Lung microvascular endothelial cell (primary cell): ENCODE results near the gene CELF3. TPM values are rescaled to one million over a fixed set of nuclear protein-coding genes. Genes with fewer than 3 reads are reported as not detected.
A peak's percentile ranks its signal among the peaks of the same experiment; 100 is the strongest.
"Not testable (repeated sequence)": the region's sequence is repeated elsewhere in the genome, so short reads cannot be mapped to it uniquely, and the experiment has no call there.

Source experiments
- DNase-seq, 2 donors: peaks; one replicate each; pipeline versions ENCODE4 v3.0.0 to v3.0.0-alpha.2; 2010; ENCODE audit warnings: low read depth in 2 of 2
- total RNA-seq: library from RNA; depleted of rRNA; stranded (reverse); fragments of >200 nt; gene quantifications from 2 replicates; pipeline ENCODE4 v1.2.1, GENCODE V29; 2014

Gene CELF3
- total RNA-seq = not detected in 2 replicates

GRCh38 chr1:151716771-151717631, at the start of gene CELF3:
TSS of gene CELF3 (minus strand) at chr1:151716803. CDS start at chr1:151716020, 783 bp downstream.
- peak in 1 of 2 donors; percentile 20 for DNase-seq

GRCh38 chr1:151763990-151764389, 47.4 kb upstream of the CELF3 start:
- DNase-seq = peak in 1 of 2 donors; percentile 10

GRCh38 chr1:151762941-151763921, 46.6 kb upstream of the CELF3 start, which contains the start of gene MRPL9:
TSS of gene MRPL9 (minus strand) at chr1:151763496. CDS start at chr1:151763479, 17 bp downstream.
- peak; percentile 77 to 82 for DNase-seq

DNA sequence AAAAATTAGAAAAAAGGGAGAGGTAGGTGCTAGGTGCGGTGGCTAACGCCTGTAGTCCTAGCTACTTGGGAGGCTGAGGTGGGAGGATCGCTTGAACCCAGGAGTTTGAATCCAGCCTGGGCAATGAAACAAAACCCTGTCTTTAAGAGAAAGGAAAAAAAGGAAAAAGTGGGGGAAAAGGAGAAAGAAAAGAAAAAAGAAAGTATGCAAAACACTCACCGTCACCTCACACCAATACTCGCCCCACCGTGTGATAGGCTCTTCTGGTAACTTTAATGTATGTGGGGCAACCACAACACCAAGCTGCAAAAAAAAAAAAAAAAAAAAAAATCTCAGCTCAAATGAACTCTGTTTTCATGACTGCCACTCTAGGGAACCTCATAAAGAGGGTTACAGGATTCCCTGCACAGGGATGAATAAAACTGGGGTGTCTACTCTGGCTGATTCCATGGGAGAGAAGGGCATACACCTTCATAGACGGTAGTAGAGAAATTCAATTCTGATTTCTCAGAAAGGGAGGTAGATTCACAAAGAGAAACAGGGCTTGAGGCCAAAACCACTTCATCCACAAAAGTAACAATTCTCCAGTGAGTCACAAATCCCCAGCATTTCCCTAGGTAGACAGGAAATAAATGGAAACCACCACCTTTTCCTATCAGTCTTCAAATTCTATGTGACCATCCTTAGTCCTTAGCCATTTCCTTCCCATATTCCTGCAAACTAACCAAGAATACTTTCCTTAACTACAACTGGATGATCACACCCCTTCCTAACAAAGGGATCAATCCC, 44.2 kb upstream of the CELF3 start:
- peak in 1 of 2 donors; percentile 51 for DNase-seq

- no peak for DNase-seq
Measured at GRCh38 chr1:151759241-151759640, 42.6 kb upstream of the CELF3 start.

GRCh38 chr1:151756291-151756690, 39.7 kb upstream of the CELF3 start:
- peak in 1 of 2 donors; percentile 58 for DNase-seq

- DNase-seq = no peak
Measured at GRCh38 chr1:151741516-151741915, 24.9 kb upstream of the CELF3 start.

- DNase-seq = no peak
Measured at GRCh38 chr1:151739590-151740355, 23.2 kb upstream of the CELF3 start.

GRCh38 chr1:151737479-151737878, 20.9 kb upstream of the CELF3 start:
- DNase-seq = no peak

DNA sequence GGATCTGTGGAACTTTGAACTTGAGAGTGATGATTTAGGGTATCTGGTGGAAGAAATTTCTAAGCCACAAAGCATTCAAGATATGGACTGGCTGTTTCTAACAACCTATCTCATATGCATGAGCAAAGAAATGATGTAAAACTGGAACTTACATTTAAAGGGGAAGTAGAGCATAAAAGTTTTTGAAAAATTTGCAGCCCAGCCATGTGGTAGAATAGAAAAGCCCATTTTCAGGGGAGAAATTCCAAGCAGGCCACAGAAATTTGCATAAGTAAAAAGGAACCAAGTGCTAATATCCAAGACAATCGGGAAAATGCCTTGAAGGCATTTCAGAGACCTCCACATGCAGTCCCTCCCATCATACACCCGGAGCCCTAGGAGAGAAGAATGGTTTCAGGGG, 20.4 kb upstream of the CELF3 start:
- DNase-seq = no peak

DNA sequence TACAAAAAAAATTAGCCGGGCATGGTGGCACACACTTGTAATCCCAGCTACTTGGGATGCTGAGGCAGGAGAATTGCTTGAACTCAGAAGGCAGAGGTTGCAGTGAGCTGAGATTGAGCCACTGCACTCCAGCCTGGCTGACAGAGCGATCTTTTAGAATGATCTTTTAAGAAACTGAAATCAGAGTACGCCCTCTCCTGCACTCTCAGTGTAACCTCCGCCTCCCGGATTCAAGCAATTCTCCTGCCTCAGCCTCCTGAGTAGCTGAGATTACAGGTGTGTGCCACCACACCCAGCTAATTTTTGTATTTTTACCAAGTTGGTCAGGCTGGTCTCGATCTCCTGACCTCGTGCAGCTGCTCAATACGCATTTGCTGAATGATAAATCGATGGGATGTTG, 17.4 kb upstream of the CELF3 start:
- DNase-seq = not testable (repeated sequence)

GRCh38 chr1:151733126-151733525, 16.5 kb upstream of the CELF3 start:
- DNase-seq = no peak

- no peak for DNase-seq
Measured at GRCh38 chr1:151729966-151730291, 13.3 kb upstream of the CELF3 start.

DNA sequence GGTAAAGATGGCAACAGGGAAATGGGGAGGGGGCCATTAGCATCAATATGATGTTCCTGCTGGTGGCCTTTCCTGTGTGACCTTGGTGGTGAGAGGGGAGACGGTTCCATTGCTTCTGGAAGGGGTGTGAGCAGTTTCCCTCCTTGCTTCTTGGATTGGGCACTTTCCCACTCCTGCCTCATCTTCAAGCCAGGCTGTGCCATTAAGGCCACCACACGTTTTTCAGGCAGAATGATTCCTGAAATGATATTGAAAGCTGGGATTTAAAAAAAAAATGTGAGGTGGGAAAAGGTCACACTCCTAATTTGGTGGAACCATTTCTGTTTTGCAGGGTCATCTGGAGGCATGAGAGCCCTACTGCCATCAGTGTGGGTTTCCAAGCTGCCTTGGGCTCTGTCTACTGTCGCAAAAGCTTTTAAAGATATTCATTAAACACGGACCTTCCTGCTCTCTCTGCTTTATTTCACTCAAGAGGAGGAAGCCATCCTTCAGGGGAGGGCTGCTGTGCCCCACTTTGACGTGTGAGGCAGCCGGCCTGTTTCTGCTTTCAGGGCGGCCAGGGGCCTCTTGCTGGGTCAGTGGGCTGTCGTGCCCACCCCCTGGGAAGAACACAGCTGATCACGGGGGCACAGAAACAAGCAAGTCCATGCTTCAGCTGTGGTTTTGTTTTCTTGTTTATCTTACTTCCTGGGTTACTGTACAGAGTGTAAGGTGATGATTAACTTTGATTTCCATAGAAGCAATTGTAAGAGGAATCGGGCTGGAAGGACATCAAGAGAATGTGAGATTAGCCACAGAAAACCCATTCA, 12.8 kb upstream of the CELF3 start:
- no peak for DNase-seq

GRCh38 chr1:151728151-151729054, 11.8 kb upstream of the CELF3 start:
- no peak for DNase-seq

GRCh38 chr1:151723726-151724370, 7.2 kb upstream of the CELF3 start:
- no peak for DNase-seq

DNA sequence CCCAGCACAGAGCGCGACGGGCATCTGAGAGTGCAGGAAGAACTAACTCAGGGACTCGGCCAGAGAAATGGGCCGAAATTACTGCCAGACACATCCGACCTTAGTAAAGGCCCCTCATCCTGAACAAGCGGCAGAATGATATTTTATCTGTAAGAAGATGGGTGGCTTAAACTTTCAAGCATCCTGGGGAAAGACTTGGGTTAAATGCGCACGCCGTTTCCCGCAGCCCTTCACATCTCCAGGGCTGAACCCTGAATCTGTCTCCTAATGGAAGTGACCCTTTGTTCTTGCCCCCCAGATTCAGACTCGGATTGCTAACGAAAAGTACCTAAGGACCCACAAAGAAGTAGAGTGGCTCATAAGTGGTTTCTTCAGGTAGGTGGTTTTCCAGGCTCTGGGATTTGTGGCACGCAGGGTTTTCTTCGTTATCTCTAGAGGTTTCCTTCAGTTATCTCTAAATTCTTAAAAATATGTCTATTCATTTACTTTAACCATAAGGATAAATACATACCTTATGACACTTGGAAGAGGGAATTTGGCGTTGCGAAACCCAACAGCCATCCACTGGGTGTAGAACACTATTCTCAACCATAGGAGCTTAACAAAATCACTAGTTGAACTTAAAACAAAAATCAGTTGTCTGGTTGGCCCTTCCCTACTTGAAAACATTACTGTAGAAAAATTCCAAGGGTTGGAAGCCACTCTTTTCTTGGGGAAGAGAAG, 5.3 kb upstream of the CELF3 start:
- DNase-seq = no peak
